ENCODE data around the gene BLTP1.

DNA sequence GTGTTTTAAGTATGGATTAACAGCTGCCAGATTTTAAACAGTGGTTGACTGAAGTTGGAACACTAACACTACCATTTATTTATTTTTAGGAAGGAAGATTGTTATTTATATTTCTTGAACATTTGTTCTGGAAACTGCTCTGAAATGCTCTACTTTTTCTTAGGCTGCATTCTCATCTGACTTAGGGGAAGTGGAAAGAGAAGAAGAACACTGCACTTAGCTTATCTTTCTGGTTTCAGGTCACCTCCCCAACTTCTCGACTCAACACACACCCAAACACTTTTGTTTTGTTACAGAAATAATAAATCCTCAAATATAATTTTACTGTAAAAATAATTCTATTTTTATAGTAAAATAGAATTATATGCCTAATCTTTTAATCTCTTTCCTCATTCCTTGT is 18.6 kb downstream of the BLTP1 start:
- TF ChIP-seq, protein P1, sequence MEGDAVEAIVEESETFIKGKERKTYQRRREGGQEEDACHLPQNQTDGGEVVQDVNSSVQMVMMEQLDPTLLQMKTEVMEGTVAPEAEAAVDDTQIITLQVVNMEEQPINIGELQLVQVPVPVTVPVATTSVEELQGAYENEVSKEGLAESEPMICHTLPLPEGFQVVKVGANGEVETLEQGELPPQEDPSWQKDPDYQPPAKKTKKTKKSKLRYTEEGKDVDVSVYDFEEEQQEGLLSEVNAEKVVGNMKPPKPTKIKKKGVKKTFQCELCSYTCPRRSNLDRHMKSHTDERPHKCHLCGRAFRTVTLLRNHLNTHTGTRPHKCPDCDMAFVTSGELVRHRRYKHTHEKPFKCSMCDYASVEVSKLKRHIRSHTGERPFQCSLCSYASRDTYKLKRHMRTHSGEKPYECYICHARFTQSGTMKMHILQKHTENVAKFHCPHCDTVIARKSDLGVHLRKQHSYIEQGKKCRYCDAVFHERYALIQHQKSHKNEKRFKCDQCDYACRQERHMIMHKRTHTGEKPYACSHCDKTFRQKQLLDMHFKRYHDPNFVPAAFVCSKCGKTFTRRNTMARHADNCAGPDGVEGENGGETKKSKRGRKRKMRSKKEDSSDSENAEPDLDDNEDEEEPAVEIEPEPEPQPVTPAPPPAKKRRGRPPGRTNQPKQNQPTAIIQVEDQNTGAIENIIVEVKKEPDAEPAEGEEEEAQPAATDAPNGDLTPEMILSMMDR (IDR thresholded peaks at IDR 0.05; ENCODE audit: low read length), result no peak
- TF ChIP-seq EZH2phosphoT487 (IDR thresholded peaks at IDR 0.05; ENCODE audit: low read length), result no peak
- no peak for TF ChIP-seq EZH2 (optimal IDR thresholded peaks at IDR 0.05; ENCODE audit: low read depth, low read length)
